Bronchial epithelial cell (primary cell): ENCODE results near the gene RBFA. TPM values are rescaled to one million over a fixed set of nuclear protein-coding genes. Genes with fewer than 3 reads are reported as not detected.
"Not testable (repeated sequence)": the region's sequence is repeated elsewhere in the genome, so short reads cannot be mapped to it uniquely, and the experiment has no call there.

Source experiments
- DNase-seq: peaks from one replicate; pipeline ENCODE4 v3.0.0-alpha.2; 2010; ENCODE audit warnings: low read depth
- FAIRE-seq: peaks from 2 replicates; lab custom pipeline; 2011; peaks lifted over from hg19 to GRCh38; lab: Jason Lieb, UNC
- H3K27me3 ChIP-seq: 2 replicates; pipeline ENCODE4 v1.5.1; 2011; ENCODE audit warnings: low read length; ENCODE audit not compliant: control insufficient read depth, insufficient read depth
- H3K36me3 ChIP-seq: 2 replicates; pipeline ENCODE4 v1.5.1; 2011; ENCODE audit warnings: low read length; ENCODE audit not compliant: control insufficient read depth, insufficient read depth
- H3K4me3 ChIP-seq: 2 replicates; pipeline ENCODE4 v1.5.1; 2011; ENCODE audit warnings: mild to moderate bottlenecking, low read depth, low read length, control low read depth
- total RNA-seq: library from RNA; depleted of rRNA; stranded (reverse); fragments of >200 nt; gene quantifications from 2 replicates; pipeline ENCODE4 v1.2.1, GENCODE V29; 2014
- TF ChIP-seq, protein P1 (sequence below): IDR thresholded peaks from 2 replicates; pipeline ENCODE4 v1.5.1; 2011; ENCODE audit warnings: mild to moderate bottlenecking, moderate library complexity, low read length, control low read depth, inconsistent platforms; ENCODE audit not compliant: insufficient read depth, severe bottlenecking

The RBFA gene
- total RNA-seq, 1 donor from 2014 or later = 43.2 TPM

DNA sequence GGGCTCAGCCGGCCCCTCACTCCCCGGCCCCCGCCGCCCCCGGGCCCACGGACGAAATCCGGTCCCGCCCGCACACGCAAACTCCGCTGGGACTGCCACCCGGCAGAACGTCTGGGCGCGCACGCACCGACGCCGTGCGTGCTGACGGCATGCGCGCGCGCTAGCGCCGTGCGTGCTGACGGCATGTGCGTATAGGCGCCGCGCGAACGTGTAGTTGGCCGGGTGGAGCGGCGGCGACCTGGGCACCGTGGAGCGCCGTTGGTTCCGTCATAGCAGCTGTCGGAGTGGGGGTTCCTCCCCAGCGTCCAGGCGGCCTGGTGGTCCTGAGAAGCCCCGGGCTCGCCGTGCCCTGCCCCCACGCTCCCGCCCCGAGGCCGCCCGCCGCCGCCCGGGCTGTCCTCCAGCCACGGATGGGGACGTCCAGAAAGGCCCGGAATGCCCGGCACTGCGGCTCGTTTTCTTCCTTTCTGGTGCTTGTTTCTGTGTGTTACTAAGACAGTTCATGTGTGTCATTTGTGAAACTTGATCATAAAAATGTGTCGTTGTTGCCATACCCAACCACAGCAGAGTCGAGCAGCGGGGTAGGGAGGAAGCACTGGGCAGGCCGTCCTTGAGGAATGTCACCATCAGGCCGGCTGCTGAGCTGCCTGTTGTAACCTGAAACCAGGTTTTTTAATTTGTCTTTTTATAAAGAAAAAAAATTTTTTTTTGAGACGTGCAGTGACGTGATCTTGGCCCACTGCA lies 45.6 kb upstream of the RBFA start, which contains the start of gene TXNL4A:
TXNL4A (minus strand) TSS at position 113 of the 744 bp plus-strand sequence. CDS start 171 bp downstream, outside the sequence.
- TF ChIP-seq, protein P1, sequence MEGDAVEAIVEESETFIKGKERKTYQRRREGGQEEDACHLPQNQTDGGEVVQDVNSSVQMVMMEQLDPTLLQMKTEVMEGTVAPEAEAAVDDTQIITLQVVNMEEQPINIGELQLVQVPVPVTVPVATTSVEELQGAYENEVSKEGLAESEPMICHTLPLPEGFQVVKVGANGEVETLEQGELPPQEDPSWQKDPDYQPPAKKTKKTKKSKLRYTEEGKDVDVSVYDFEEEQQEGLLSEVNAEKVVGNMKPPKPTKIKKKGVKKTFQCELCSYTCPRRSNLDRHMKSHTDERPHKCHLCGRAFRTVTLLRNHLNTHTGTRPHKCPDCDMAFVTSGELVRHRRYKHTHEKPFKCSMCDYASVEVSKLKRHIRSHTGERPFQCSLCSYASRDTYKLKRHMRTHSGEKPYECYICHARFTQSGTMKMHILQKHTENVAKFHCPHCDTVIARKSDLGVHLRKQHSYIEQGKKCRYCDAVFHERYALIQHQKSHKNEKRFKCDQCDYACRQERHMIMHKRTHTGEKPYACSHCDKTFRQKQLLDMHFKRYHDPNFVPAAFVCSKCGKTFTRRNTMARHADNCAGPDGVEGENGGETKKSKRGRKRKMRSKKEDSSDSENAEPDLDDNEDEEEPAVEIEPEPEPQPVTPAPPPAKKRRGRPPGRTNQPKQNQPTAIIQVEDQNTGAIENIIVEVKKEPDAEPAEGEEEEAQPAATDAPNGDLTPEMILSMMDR = no peak
- FAIRE-seq = no peak
- peak within 1 kb of the TSS; percentile 98 for H3K4me3 ChIP-seq
- H3K27me3 ChIP-seq = no peaks in the 10 kb centered on the region
- peaks cover 3% of the 10 kb centered on the region for H3K36me3 ChIP-seq
- DNase-seq = peak; percentile 70

DNA sequence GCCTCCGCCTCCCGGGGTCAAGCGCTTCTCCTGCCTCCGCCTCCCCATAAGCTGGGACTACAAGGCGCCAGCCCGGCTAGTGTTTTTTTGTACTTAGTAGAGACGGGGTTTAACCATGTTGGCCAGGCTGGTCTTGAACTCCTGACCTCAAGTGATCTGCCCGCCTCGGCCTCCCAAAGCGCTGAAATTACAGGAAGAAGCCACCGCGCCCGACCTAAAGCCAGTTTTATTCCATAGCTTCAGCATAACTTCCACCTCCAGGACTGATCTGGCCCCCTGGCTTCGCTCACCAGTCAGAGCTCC lies 45.1 kb upstream of the RBFA start:
- FAIRE-seq (no peak), DNase-seq (no peak)
- H3K36me3 ChIP-seq = peaks cover 3% of the 10 kb centered on the region
- TF ChIP-seq, protein P1 = no peak
- no peaks in the 10 kb centered on the region for H3K27me3 ChIP-seq
- peak overlapping the region; percentile 98 for H3K4me3 ChIP-seq

DNA sequence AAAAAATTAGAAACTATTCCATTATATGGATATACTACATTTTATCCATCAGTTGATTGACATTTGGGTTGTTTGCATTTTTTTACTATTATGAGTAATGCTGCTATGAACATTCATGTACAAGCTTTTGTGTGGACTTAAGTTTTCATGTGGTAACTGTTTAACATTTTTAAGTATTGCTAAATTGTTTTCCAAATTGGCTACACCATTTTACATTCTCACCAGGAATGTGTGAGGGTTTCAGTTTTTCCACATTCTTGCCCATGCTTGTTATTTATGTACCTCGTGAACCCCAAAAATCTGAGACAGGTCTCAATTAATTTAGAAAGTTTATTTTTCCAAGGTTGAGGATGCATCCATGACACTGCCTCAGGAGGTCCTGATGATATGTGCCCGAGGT lies 42.7 kb upstream of the RBFA start:
- Histone ChIP-seq H3K27me3 (no peaks in the 10 kb centered on the region), H3K36me3 (peaks cover 2% of the 10 kb centered on the region), H3K4me3 (no peak overlapping the region)
- DNase-seq = no peak
- TF ChIP-seq, protein P1 = no peak
- FAIRE-seq = no peak

DNA sequence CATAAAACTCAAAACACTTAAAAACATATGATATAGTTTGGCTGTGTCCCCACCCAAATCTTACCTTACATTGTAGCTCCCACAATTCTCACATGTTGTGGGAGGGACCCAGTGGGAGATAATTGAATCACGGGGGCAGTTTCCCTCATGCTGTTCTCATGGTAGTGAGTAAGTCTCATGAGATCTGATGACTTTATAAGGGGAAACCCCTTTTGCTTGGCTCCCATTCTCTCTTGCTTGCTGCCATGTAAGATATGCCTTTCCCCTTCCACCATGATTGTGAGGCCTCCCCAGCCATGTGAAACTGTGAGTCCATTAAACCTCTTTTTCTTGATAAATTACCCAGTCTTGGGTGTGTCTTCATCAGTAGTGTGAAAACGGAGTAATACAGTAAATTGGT lies 34.5 kb upstream of the RBFA start:
- FAIRE-seq, H3K4me3 ChIP-seq, H3K36me3 ChIP-seq, DNase-seq, H3K27me3 ChIP-seq: not testable (repeated sequence)

DNA sequence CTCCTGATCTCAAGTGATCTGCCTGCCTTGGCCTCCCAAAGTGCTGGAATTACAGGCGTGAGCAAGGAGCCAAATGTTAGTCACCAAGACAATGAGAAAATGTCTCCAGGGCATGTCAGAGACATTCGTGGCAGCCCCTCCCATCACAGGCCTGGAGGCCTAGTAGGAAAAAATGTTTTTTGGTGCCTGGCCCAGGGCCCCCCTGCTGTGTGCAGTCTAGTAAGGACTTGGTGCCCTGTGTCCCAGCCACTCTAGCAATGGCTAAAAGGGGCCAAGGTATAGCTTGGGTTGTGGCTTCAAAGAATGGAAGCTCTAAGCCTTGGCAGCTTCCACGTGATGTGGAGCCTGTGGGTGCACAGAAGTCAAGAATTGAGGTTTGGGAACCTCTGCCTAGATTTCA lies 33.4 kb upstream of the RBFA start:
- H3K27me3 ChIP-seq = no peaks in the 10 kb centered on the region
- no peak overlapping the region for H3K4me3 ChIP-seq
- no peak for DNase-seq
- H3K36me3 ChIP-seq = no peaks in the 10 kb centered on the region
- TF ChIP-seq, protein P1 = no peak
- FAIRE-seq = no peak

DNA sequence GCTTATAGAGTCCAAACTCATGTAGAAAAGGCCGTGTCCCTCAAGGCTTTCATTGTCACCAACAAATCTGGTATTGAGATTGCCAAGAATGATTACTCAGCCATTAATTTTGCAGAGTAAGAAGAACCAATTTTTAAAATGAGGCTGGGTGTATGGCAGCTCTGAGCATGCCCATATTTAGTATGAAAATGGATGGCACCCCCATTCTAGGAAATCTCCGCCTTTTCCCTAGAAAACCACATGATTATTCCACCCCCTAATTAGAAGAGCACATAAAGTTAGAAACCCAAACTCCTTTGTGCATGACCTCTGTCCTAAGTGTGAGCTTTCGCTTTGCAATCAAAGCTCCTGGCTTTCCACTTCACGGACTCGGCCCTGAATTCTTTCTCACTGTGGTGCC lies 31.8 kb upstream of the RBFA start:
- DNase-seq = no peak

More for the DNA sequence above, 31.8 kb upstream of the RBFA start:
- no peak overlapping the region for H3K4me3 ChIP-seq
- H3K36me3 ChIP-seq = no peaks in the 10 kb centered on the region
- H3K27me3 ChIP-seq = no peaks in the 10 kb centered on the region
- TF ChIP-seq, protein P1 = no peak
- no peak for FAIRE-seq
